Hindlimb muscle (tissue), 1 donor: ENCODE results near the gene CNTN1. TPM values are rescaled to one million over a fixed set of nuclear protein-coding genes. Genes with fewer than 3 reads are reported as not detected.
A peak's percentile ranks its signal among the peaks of the same experiment; 100 is the strongest.

Experiments used
- DNase-seq: peaks from one replicate; pipeline ENCODE4 v3.0.0-alpha.2; 2013
- polyA plus RNA-seq: library from polyadenylated mRNA; unstranded; fragments of 120-200 nt; gene quantifications from one replicate; pipeline ENCODE4 v1.2.1, GENCODE V29; 2013; ENCODE audit not compliant: insufficient read length

Gene CNTN1
- 28.7 TPM for polyA plus RNA-seq

GRCh38 chr12:40691913-40692764 is at the start of gene CNTN1:
TSS of gene CNTN1 (plus strand) at chr12:40692439.
- DNase-seq: peak; percentile 87

GRCh38 chr12:40643506-40643905 is 48.7 kb upstream of the CNTN1 start:
- no peak for DNase-seq

GRCh38 chr12:40643976-40644375 is 48.3 kb upstream of the CNTN1 start:
- DNase-seq: no peak

- no peak for DNase-seq
Measured at GRCh38 chr12:40644708-40645107, 47.5 kb upstream of the CNTN1 start.

GRCh38 chr12:40645361-40645760 is 46.9 kb upstream of the CNTN1 start:
- DNase-seq: no peak

- no peak for DNase-seq
Measured at GRCh38 chr12:40646456-40646855, 45.8 kb upstream of the CNTN1 start.

GRCh38 chr12:40646911-40647310 is 45.3 kb upstream of the CNTN1 start:
- DNase-seq: no peak

GRCh38 chr12:40647651-40648050 is 44.6 kb upstream of the CNTN1 start:
- no peak for DNase-seq

GRCh38 chr12:40648519-40648918 is 43.7 kb upstream of the CNTN1 start:
- DNase-seq: no peak

GRCh38 chr12:40650038-40650704 is 42.1 kb upstream of the CNTN1 start:
- no peak for DNase-seq

GRCh38 chr12:40655451-40655850 is 36.8 kb upstream of the CNTN1 start:
- DNase-seq: no peak

GRCh38 chr12:40662366-40662765 is 29.9 kb upstream of the CNTN1 start:
- DNase-seq: no peak

GRCh38 chr12:40663781-40664180 is 28.5 kb upstream of the CNTN1 start:
- no peak for DNase-seq

GRCh38 chr12:40668099-40668529 is 24.1 kb upstream of the CNTN1 start:
- no peak for DNase-seq

GRCh38 chr12:40672741-40673271 is 19.4 kb upstream of the CNTN1 start:
- peak; percentile 56 for DNase-seq

- no peak for DNase-seq
Measured at GRCh38 chr12:40681148-40681547, 11.1 kb upstream of the CNTN1 start.

GRCh38 chr12:40684986-40685385 is 7.3 kb upstream of the CNTN1 start:
- DNase-seq: no peak

GRCh38 chr12:40688085-40688725 is 4.0 kb upstream of the CNTN1 start:
- no peak for DNase-seq

- DNase-seq: no peak
Measured at GRCh38 chr12:40689576-40689975, 2.7 kb upstream of the CNTN1 start.

GRCh38 chr12:40692765-40693206 is 547 bp downstream of the CNTN1 start:
- no peak for DNase-seq

- DNase-seq: no peak
Measured at GRCh38 chr12:40693207-40693821, 1.1 kb downstream of the CNTN1 start.

- no peak for DNase-seq
Measured at GRCh38 chr12:40697566-40698259, 5.5 kb downstream of the CNTN1 start.
